ENCODE results near the gene IQCN. TPM values are rescaled to one million over a fixed set of nuclear protein-coding genes. Genes with fewer than 3 reads are reported as not detected.

The IQCN gene
- total RNA-seq, 4 donors from 2014 or later, result 0.23 to 3.1 (median 0.96) TPM

DNA sequence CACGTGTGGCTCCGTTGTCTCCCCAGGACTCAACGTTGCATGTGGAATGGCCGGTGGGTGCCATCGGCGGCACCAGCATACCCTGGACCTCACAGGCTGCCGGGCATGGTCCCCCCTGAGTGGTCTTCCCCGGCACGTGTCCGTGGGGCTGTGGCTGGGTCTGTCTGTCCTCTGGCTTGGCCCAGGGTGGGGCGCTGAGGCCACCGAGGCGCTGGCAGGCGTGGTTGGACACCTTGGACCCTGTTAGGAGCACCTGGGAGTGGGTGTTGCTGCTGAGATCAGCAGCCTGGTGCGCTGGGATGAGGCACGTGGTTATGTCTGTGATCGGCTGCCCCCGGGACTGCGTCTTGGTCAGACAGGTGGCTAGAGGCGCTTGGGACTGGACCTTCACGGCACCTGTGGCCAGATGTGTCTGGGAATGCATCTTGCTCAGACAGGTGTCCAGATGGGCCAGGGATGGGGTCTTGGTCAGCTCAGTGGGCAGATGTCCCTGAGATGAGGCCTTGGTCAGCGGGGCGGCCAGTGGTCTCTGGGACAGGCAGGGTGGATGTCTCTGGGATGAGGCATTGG lies 9.2 kb downstream of the IQCN start:
- Histone ChIP-seq H3K36me3 (peaks cover 7 to 61% (median 11%) of the 10 kb centered on the region in 3 donors), H3K27ac (no peak overlapping the region), H3K27me3 (no peaks in the 10 kb centered on the region), H3K9me3 (no peaks in the 10 kb centered on the region), H3K4me1 (no peaks in the 10 kb centered on the region), H3K4me3 (no peak overlapping the region)
- 87 to 100% methylated on average over 1 to 3 of the region's 23 CpGs for WGBS, 2 donors
- DNase-seq, result no peak
- TF ChIP-seq CTCF (IDR thresholded peaks at IDR 0.05) (no peak), POLR2A (IDR thresholded peaks at IDR 0.05) (no peak)
- intact Hi-C loops (cut with DNase I), result no loop called here

- Histone ChIP-seq H3K4me3 (no peak overlapping the region), H3K9me3 (no peaks in the 10 kb centered on the region), H3K4me1 (no peaks in the 10 kb centered on the region), H3K36me3 (peaks cover 7 to 60% (median 11%) of the 10 kb centered on the region in 3 donors), H3K27ac (no peak overlapping the region), H3K27me3 (no peaks in the 10 kb centered on the region)
- TF ChIP-seq POLR2A (IDR thresholded peaks at IDR 0.05), result no peak
- TF ChIP-seq CTCF (IDR thresholded peaks at IDR 0.05), result no peak
- intact Hi-C loops (cut with DNase I), result no loop called here
- WGBS, 2 donors, result 70 to 93% methylated on average over 7 to 8 of the region's 23 CpGs
- DNase-seq, result no peak
Measured at GRCh38 chr19:18264137-18264854, 10.0 kb downstream of the IQCN start.

GRCh38 chr19:18263324-18264136 lies 10.7 kb downstream of the IQCN start:
- no peaks in the 10 kb centered on the region for H3K4me1 ChIP-seq
- no peak overlapping the region for H3K4me3 ChIP-seq
- peaks cover 7 to 53% (median 11%) of the 10 kb centered on the region in 3 donors for H3K36me3 ChIP-seq
- H3K27me3 ChIP-seq, result no peaks in the 10 kb centered on the region
- H3K9me3 ChIP-seq, result no peaks in the 10 kb centered on the region
- no peak for DNase-seq
- TF ChIP-seq POLR2A (IDR thresholded peaks at IDR 0.05) (no peak), CTCF (IDR thresholded peaks at IDR 0.05) (no peak)
- no peak overlapping the region for H3K27ac ChIP-seq
- 100% methylated on average over 1 to 3 of the region's 16 CpGs for WGBS, 2 donors
- intact Hi-C loops (cut with DNase I), result no loop called here

DNA sequence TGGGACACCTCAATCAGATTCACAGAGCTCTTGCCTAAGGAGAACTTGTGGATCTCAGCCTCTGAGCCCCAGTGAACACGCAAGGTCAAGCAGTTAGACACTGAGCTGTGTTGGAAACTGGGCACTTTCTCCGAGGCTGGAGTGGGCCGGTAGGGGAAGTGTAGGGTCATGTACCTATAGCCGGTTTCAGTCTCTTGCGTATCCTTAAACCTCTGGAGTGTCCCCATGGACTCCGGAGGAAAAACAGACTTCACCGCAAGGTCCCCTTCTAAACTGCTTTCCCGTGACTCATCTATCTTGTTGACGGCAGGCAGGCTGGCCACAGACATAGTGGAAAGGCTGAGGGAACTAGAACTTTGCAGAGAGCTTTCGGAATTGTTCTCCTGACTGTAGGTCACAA lies 11.3 kb downstream of the IQCN start:
- intact Hi-C loops (cut with DNase I), result no loop called here
- TF ChIP-seq POLR2A (IDR thresholded peaks at IDR 0.05) (no peak), CTCF (IDR thresholded peaks at IDR 0.05) (no peak)
- Histone ChIP-seq H3K4me3 (no peak overlapping the region), H3K27ac (no peak overlapping the region), H3K36me3 (peaks cover 7 to 49% (median 11%) of the 10 kb centered on the region in 3 donors), H3K4me1 (no peaks in the 10 kb centered on the region), H3K9me3 (no peaks in the 10 kb centered on the region), H3K27me3 (no peaks in the 10 kb centered on the region)
- no peak for DNase-seq
- 88 to 92% methylated on average over 3 to 7 of the region's 10 CpGs for WGBS, 2 donors

GRCh38 chr19:18262144-18262543 lies 12.1 kb downstream of the IQCN start:
- TF ChIP-seq POLR2A (IDR thresholded peaks at IDR 0.05) (no peak), CTCF (IDR thresholded peaks at IDR 0.05) (no peak)
- Histone ChIP-seq H3K4me1 (no peaks in the 10 kb centered on the region), H3K9me3 (no peaks in the 10 kb centered on the region), H3K36me3 (peaks cover 7 to 49% (median 11%) of the 10 kb centered on the region in 3 donors), H3K4me3 (no peak overlapping the region), H3K27ac (no peak overlapping the region), H3K27me3 (no peaks in the 10 kb centered on the region)
- no peak for DNase-seq
- intact Hi-C loops (cut with DNase I), result no loop called here

All from esophagus squamous epithelium (tissue), 5 donors.